ENCODE measurements around the gene RHOU.
"Not testable (repeated sequence)": the region's sequence is repeated elsewhere in the genome, so short reads cannot be mapped to it uniquely, and the experiment has no call there.

The RHOU gene

DNA sequence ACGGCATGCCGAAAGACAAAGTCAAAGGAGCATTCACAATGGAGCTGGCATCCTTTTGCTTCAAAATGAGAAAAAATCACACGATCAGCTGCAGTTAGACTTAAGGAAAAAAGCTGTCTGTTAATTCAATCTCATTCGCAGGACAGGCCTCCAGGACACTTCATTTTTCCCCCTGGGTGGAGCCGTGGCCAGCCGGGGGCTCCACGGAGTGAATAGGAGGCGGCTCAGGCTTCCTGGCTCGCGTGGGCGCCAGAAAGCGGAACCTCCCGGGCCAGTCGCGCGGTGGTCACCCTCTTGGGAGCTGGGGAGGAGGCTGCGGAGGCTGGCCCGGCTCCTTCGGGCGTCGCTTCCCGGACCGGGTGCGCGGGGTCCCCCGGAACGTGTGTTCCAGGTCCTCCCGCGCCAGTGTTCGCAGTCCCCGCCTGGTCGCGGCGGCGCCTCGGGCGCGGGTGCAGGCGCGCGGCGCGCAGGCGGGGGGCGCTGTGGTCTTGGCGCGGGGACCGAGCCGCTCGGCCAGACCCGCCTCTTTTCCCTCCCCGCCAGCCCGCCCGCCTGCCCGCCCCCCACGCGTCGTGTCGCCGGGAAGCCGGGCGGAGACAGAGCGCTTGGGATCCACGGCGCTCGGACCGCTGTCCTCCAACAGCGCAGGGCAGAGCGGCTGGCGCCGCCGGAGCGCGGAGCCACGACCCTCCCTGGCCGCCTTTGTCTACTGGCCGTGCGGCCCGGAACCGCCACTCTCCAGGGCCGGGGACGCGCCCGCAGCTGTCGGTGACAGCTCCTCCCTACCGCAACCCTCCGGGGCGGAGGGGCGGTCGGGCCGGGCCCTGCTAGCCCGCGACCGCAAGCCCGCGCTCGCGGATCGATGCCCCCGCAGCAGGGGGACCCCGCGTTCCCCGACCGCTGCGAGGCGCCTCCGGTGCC is at the start of gene RHOU:
TSS of gene RHOU (plus strand) at position 599 of the 921 bp plus-strand sequence. CDS start at position 863, 264 bp downstream.
- TF ChIP-seq, protein P1, sequence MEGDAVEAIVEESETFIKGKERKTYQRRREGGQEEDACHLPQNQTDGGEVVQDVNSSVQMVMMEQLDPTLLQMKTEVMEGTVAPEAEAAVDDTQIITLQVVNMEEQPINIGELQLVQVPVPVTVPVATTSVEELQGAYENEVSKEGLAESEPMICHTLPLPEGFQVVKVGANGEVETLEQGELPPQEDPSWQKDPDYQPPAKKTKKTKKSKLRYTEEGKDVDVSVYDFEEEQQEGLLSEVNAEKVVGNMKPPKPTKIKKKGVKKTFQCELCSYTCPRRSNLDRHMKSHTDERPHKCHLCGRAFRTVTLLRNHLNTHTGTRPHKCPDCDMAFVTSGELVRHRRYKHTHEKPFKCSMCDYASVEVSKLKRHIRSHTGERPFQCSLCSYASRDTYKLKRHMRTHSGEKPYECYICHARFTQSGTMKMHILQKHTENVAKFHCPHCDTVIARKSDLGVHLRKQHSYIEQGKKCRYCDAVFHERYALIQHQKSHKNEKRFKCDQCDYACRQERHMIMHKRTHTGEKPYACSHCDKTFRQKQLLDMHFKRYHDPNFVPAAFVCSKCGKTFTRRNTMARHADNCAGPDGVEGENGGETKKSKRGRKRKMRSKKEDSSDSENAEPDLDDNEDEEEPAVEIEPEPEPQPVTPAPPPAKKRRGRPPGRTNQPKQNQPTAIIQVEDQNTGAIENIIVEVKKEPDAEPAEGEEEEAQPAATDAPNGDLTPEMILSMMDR (IDR thresholded peaks at IDR 0.05; ENCODE audit: borderline replicate concordance, insufficient read depth, low read depth, low read length), result peak; percentile 19; the same call in 1 of the 2 replicates

DNA sequence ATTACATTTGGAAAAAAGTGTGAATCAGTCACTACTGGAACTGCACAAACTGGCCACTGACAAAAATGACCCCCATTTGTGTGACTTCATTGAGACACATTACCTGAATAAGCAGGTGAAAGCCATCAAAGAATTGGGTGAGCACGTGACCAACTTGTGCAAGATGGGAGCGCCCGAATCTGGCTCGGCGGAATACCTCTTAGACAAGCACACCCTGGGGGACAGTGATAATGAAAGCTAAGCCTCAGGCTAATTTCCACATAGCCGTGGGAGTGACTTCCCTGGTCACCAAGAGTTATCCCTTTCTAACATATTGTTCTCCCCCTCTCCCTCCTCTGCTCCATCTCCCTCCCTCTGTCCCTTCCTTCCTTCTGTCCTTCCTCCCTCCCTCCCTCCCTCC is 47.7 kb upstream of the RHOU start:
- TF ChIP-seq, protein P1 (IDR thresholded peaks at IDR 0.05; ENCODE audit: borderline replicate concordance, insufficient read depth, low read depth, low read length), result no peak

More for the DNA sequence above, at the start of gene RHOU:
- H3K4me3 ChIP-seq (ENCODE audit: low read depth, low read length), result no peak within 1 kb of the TSS

DNA sequence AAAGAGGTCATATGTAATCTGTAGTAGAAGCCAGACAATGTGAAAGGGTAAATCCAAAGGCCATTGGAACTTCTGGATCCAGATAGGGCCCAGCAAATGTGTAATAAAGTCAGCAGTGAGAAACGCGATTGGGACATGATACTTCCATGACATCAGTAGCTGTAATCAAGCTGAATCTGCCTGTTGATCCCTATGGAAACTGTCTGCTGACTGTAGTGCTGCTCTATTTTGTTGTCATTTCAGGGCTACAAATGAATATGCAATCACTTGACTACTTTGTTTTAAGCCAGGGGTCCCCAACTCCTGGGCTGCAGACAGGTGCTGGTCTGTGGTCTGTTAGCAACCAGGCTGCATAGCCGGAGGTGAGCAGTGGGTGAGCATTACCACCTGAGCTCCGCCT is 46.0 kb upstream of the RHOU start:
- H3K4me3 ChIP-seq (ENCODE audit: low read depth, low read length), result no peak overlapping the region
- TF ChIP-seq, protein P1 (IDR thresholded peaks at IDR 0.05; ENCODE audit: borderline replicate concordance, insufficient read depth, low read depth, low read length), result no peak

More for the DNA sequence above, 47.7 kb upstream of the RHOU start:
- no peak overlapping the region for H3K4me3 ChIP-seq (ENCODE audit: low read depth, low read length)

DNA sequence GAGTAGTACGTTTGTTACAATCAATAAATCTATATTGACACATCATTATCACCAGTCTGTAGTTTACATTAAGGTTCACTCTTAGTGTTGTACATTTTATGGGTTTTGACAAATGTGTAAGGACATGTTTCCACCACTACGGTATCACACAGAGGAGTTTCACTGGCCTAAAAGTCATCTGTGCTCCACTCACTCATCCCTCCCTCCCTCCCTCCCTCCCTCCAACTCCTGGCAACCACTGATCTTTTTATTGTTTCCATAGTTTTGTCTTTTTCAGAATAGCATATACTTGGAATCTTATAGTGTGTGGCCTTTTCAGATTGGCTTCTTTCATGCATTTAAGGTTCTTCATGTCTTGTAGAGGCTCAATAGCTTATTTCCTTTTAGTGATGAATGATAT is 44.1 kb upstream of the RHOU start:
- TF ChIP-seq, protein P1 (IDR thresholded peaks at IDR 0.05; ENCODE audit: borderline replicate concordance, insufficient read depth, low read depth, low read length), result no peak
- no peak overlapping the region for H3K4me3 ChIP-seq (ENCODE audit: low read depth, low read length)

DNA sequence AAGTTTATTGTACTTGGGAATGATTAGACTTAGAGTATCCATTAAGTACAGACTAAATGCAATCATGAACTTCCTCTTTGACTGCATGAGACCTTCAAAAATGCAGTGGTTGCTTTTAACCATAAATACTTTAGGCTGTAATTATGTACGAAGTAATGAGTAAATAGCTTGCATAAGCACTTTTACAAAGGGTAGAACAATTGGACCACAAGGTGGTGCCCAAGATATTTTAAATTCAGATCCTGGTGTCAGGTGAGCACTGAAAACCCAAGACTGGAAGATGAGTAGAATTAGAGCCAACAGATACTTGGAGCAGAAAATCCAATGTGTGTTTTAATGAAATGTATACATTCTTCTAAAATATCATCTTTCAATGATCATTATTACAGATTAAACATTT is 43.4 kb upstream of the RHOU start:
- TF ChIP-seq, protein P1 (IDR thresholded peaks at IDR 0.05; ENCODE audit: borderline replicate concordance, insufficient read depth, low read depth, low read length), result no peak
- H3K4me3 ChIP-seq (ENCODE audit: low read depth, low read length), result no peak overlapping the region

DNA sequence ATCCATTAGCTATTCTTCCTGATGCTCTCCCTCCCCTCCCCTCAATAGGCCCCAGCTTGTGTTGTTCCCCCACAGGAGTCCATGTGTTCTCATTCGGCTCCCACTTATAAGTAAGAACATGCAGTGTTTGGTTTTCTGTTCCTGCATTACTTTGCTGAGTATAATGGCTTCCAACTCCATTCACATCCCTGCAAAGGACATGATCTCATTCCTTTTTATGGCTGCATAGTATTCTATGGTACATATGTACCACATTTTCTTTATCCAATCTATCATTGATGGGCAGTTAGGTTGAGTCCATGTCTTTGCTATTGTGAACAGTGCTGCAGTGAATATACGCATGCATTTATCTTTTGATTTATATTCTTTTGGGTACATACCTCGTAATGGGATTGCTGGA is 40.8 kb upstream of the RHOU start:
- not testable (repeated sequence) for H3K4me3 ChIP-seq (ENCODE audit: low read depth, low read length)

DNA sequence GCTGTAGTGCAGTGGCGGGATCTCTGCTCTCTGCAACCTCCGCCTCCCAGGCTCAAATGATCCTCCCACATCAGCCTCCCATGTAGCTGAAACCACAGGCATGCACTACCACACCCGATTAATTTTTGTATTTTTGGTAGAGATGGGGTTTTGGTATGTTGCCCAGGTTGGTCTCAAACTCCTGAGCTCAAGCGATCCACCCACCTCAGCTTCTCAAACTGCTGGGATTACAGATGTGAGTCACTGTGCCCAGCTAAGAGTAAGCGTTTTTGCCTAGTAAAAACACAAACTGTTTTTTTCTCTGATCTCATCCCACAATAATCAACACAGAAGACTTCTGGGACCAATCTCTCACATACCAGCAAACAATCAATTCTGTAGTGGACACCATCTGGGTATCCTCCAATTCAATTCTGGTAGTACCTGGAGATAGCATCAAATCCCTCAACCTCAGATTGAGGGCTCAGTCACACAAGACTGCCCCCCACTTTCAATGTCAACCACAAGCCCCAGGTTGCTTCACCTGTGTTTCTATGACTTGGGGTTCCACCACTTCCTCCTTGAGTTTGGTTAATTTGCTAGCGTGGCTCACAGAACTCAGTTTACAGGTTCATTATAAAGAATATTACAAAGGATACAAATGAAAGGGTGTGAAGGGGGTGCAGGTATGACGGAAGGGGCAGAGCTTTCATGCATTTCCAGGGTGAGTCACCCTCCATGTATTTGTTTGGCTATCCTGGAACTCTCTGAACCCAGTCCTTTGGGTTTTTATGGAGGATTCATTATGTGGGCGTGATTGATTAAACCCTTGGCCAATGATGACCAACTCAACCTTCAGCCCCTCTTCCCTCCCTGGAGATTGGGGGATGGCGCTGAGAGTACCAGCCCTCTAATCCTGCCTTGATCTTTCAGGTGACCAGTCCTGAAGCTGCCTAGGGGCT is 40.0 kb upstream of the RHOU start:
- TF ChIP-seq, protein P1 (IDR thresholded peaks at IDR 0.05; ENCODE audit: borderline replicate concordance, insufficient read depth, low read depth, low read length), result no peak
- H3K4me3 ChIP-seq (ENCODE audit: low read depth, low read length), result no peak overlapping the region
